ENCODE data around the gene KLHL8. TPM values are rescaled to one million over a fixed set of nuclear protein-coding genes. Genes with fewer than 3 reads are reported as not detected.

The KLHL8 gene
- total RNA-seq, 1 donor from 2014 or later = 9.1 TPM

DNA sequence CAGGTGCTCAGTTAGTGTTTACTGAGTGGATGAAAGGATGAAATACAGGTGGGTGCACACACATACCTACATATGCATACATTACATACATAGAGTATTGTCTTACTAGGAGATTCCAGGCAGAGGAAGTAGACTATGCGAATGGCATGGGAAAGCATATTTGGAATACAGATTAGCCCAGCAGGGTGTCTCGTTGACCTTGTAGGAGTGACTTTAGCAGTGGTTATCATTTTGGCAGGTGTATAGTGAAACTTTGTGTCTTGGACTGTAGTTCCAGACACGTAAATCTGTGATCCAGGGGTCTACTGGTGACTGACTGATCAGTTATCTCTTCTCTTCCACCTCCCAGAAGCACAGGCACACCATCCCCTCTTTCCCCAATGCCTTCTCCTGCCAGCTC, 86.3 kb downstream of the KLHL8 start:
- Histone ChIP-seq H3K4me3 (no peak overlapping the region), H3K4me1 (no peaks in the 10 kb centered on the region), H3K27ac (no peak overlapping the region), H3K36me3 (peaks cover 0 to 76% of the 10 kb centered on the region in 2 donors), H3K9me3 (no peaks in the 10 kb centered on the region), H3K27me3 (no peaks in the 10 kb centered on the region)
- intact Hi-C loops (cut with DNase I) = no loop called here
- TF ChIP-seq POLR2A (IDR thresholded peaks at IDR 0.05) (no peak), POLR2AphosphoS5 (IDR thresholded peaks at IDR 0.05; ENCODE audit: insufficient read depth in 1 of 2, low read depth in 1 of 2) (no peak)
- TF ChIP-seq, protein P1, sequence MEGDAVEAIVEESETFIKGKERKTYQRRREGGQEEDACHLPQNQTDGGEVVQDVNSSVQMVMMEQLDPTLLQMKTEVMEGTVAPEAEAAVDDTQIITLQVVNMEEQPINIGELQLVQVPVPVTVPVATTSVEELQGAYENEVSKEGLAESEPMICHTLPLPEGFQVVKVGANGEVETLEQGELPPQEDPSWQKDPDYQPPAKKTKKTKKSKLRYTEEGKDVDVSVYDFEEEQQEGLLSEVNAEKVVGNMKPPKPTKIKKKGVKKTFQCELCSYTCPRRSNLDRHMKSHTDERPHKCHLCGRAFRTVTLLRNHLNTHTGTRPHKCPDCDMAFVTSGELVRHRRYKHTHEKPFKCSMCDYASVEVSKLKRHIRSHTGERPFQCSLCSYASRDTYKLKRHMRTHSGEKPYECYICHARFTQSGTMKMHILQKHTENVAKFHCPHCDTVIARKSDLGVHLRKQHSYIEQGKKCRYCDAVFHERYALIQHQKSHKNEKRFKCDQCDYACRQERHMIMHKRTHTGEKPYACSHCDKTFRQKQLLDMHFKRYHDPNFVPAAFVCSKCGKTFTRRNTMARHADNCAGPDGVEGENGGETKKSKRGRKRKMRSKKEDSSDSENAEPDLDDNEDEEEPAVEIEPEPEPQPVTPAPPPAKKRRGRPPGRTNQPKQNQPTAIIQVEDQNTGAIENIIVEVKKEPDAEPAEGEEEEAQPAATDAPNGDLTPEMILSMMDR (IDR thresholded peaks at IDR 0.05) = no peak
- no peak for DNase-seq (ENCODE audit: extremely low spot score in 2 of 2)

DNA sequence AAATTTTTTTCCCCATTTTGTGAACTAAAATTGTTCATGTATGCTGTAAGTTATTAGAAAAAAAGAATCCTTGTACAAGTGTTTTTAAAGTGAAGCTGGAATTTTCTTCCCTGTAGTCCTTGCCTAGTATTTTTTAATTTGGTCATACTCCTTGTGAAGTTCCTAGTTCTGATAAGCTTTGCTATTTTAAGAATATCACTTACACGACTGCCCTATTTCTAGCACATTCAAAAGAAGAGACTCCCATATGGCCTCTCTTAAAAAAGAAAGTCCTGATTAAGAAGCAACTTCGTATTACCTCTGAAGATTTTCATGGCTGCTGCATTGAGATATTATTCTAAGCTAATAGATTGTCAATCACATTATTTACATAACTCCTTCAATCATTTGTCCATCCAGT, 87.2 kb downstream of the KLHL8 start:
- Histone ChIP-seq H3K27me3 (no peaks in the 10 kb centered on the region), H3K36me3 (peaks cover 0 to 79% of the 10 kb centered on the region in 2 donors), H3K4me1 (no peaks in the 10 kb centered on the region), H3K27ac (no peak overlapping the region), H3K9me3 (no peaks in the 10 kb centered on the region), H3K4me3 (no peak overlapping the region)
- TF ChIP-seq POLR2A (IDR thresholded peaks at IDR 0.05) (no peak), POLR2AphosphoS5 (IDR thresholded peaks at IDR 0.05; ENCODE audit: insufficient read depth in 1 of 2, low read depth in 1 of 2) (no peak)
- TF ChIP-seq, protein P1 (IDR thresholded peaks at IDR 0.05) = no peak
- intact Hi-C loops (cut with DNase I) = no loop called here
- DNase-seq (ENCODE audit: extremely low spot score in 2 of 2) = no peak

DNA sequence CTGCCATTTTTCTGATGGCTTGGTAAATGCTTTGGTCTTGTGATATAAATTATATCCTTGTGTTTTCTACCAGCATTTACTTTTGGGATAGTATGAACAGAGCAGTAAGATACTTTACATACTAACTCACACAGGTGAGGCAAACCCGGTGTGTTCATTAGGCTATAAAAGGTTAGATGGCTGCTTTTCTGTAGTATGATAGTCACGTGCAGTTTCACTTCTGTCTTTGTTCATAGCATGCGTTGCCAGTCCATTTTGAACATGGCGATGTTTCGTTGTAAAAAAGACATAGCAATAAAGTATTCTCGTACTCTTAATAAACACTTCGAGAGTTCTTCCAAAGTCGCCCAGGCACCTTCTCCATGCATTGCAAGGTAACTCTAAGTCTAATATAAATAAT, 88.4 kb downstream of the KLHL8 start:
- no peaks in the 10 kb centered on the region for H3K27me3 ChIP-seq
- H3K27ac ChIP-seq = no peak overlapping the region
- no peak overlapping the region for H3K4me3 ChIP-seq
- no peak for DNase-seq (ENCODE audit: extremely low spot score in 2 of 2)
- no peaks in the 10 kb centered on the region for H3K9me3 ChIP-seq
- TF ChIP-seq, protein P1 (IDR thresholded peaks at IDR 0.05) = no peak
- TF ChIP-seq POLR2A (IDR thresholded peaks at IDR 0.05) (no peak), POLR2AphosphoS5 (IDR thresholded peaks at IDR 0.05; ENCODE audit: insufficient read depth in 1 of 2, low read depth in 1 of 2) (no peak)
- intact Hi-C loops (cut with DNase I) = no loop called here
- H3K4me1 ChIP-seq = no peaks in the 10 kb centered on the region
- peaks cover 0 to 83% of the 10 kb centered on the region in 2 donors for H3K36me3 ChIP-seq

DNA sequence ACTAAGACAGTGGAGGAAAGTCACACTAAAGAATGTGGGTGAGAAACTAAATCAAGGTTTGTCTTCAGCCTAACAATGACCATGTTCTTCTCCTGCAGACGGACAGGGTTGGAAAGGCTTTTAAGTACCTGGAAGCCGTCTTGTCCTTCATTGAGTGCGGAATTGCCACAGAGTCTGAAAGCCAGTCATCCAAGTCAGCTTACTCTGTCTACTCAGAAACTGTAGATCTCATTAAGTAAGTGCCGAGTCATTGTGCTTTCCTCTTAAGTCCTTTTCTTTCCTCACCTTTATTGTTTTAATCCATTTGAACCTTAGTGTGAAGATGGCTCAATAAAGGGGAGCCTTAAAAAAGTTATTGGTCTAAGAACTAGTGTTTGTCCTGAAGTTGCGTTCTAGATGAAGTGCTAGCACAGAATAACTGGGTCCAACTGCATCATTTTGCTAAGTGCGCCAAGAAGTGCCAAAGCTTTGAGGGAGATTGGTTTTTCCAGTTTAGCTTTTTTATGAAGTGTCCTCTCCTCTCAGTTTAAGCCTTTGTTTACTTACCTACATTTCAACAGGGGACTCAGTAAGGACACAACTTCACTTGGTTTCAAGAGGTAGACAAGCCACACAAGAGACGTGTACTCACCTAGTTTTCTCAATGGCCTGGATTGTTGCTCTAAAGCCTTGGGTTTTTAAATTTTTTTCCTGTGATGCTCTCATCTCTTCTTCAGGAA, 89.3 kb downstream of the KLHL8 start:
- Histone ChIP-seq H3K27me3 (no peaks in the 10 kb centered on the region), H3K4me3 (no peak overlapping the region), H3K4me1 (no peaks in the 10 kb centered on the region), H3K9me3 (no peaks in the 10 kb centered on the region), H3K36me3 (peaks cover 0 to 83% of the 10 kb centered on the region in 2 donors), H3K27ac (no peak overlapping the region)
- intact Hi-C loops (cut with DNase I) = no loop called here
- no peak for DNase-seq (ENCODE audit: extremely low spot score in 2 of 2)
- TF ChIP-seq, protein P1 (IDR thresholded peaks at IDR 0.05) = no peak
- TF ChIP-seq POLR2A (IDR thresholded peaks at IDR 0.05) = no peak
- no peak for TF ChIP-seq POLR2AphosphoS5 (IDR thresholded peaks at IDR 0.05; ENCODE audit: insufficient read depth in 1 of 2, low read depth in 1 of 2)

DNA sequence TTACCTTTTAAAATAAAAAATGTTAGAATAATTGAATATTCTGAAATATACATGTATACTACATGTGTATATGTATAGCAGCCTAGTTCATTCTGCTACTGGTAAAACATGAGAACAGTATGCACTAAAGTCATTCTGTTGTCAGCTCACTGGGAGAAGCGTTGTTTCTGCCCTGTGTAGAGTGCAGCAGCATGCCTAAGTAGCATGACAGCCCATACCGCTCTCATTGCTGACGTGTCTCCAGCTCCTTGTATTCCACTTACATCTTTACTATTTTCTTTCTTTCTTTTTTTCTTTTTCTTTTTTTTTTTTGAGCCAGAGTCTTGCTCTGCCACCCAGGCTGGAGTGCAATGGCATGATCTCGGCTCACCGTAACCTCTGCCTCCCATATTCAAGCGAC, 90.7 kb downstream of the KLHL8 start:
- no peak for DNase-seq (ENCODE audit: extremely low spot score in 2 of 2)
- H3K27ac ChIP-seq = no peak overlapping the region
- no peaks in the 10 kb centered on the region for H3K27me3 ChIP-seq
- H3K36me3 ChIP-seq = peaks cover 0 to 83% of the 10 kb centered on the region in 2 donors
- no peaks in the 10 kb centered on the region for H3K9me3 ChIP-seq
- intact Hi-C loops (cut with DNase I) = no loop called here
- TF ChIP-seq, protein P1 (IDR thresholded peaks at IDR 0.05) = no peak
- TF ChIP-seq POLR2A (IDR thresholded peaks at IDR 0.05) (no peak), POLR2AphosphoS5 (IDR thresholded peaks at IDR 0.05; ENCODE audit: insufficient read depth in 1 of 2, low read depth in 1 of 2) (no peak)
- H3K4me1 ChIP-seq = no peaks in the 10 kb centered on the region
- H3K4me3 ChIP-seq = no peak overlapping the region
